ENCODE data around the gene DAZAP1.

DNA sequence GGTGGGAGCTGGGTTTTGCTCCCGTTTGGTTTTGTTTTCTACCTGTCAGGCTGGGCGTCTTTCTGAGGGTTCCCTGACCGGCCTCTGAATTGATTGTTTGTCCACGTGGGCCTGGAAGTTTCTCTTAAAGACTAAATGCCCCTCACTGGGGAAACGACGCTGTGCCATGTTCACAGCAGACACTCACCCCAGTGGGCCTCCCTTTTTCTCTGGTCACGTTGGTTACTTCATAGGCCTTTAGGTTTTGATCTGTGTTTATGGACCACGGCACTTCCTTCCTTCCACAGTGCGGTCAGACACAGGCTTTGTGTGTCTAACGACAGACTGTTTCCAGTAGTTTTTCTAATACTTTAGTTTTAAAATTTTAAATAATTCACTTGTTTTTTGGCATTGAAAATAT, 43.8 kb upstream of the DAZAP1 start:
- TF ChIP-seq, protein P1, sequence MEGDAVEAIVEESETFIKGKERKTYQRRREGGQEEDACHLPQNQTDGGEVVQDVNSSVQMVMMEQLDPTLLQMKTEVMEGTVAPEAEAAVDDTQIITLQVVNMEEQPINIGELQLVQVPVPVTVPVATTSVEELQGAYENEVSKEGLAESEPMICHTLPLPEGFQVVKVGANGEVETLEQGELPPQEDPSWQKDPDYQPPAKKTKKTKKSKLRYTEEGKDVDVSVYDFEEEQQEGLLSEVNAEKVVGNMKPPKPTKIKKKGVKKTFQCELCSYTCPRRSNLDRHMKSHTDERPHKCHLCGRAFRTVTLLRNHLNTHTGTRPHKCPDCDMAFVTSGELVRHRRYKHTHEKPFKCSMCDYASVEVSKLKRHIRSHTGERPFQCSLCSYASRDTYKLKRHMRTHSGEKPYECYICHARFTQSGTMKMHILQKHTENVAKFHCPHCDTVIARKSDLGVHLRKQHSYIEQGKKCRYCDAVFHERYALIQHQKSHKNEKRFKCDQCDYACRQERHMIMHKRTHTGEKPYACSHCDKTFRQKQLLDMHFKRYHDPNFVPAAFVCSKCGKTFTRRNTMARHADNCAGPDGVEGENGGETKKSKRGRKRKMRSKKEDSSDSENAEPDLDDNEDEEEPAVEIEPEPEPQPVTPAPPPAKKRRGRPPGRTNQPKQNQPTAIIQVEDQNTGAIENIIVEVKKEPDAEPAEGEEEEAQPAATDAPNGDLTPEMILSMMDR (IDR thresholded peaks at IDR 0.05; ENCODE audit: poor library complexity), result no peak
- TF ChIP-seq EZH2 (IDR thresholded peaks at IDR 0.05; ENCODE audit: borderline replicate concordance) (no peak), EZH2phosphoT487 (IDR thresholded peaks at IDR 0.05; ENCODE audit: low read depth, severe bottlenecking, unreplicated experiment) (no peak)

All from hepatocyte (in vitro differentiated cells).